PC-9 (cell line): ENCODE data around the gene SH3TC1. TPM values are rescaled to one million over a fixed set of nuclear protein-coding genes. Genes with fewer than 3 reads are reported as not detected.

Experiments used
- BruUV-seq: library from RNA; stranded (reverse); fragments of 400-500 nt; replicated peaks from 2 replicates; lab custom pipeline; 2021; lab: Mats Ljungman, UMichigan
- CTCF ChIA-PET: fragments of 300-600 bp; sonication (Branson Sonifier 250); formaldehyde crosslinking; loops from one replicate; lab custom pipeline; 2022; ENCODE audit warnings: antibody characterized with exemption; lab: Charles Lee
- POLR2A ChIA-PET: fragments of 300-600 bp; sonication (Branson Sonifier 250); formaldehyde crosslinking; loops from one replicate; lab custom pipeline; 2022; ENCODE audit warnings: antibody characterized with exemption; ENCODE audit not compliant: unreplicated experiment; lab: Charles Lee
- DNase-seq, 2 experiments: peaks; one replicate each; pipeline versions ENCODE4 v3.0.0 to v3.0.0-alpha.2; 2015 to 2022; ENCODE audit warnings: mixed read lengths in 1 of 2
- H2AFZ ChIP-seq: fragments of 200-600 bp; sonication (generic); 2 replicates; pipeline ENCODE4 v1.8.1; 2017; ENCODE audit warnings: antibody characterized with exemption
- H3F3A ChIP-seq: fragments of 200-600 bp; sonication (generic); 2 replicates; pipeline ENCODE4 v1.8.1; 2017; ENCODE audit warnings: antibody characterized with exemption, mild to moderate bottlenecking, low read depth; ENCODE audit not compliant: insufficient read depth
- H3K27ac ChIP-seq: fragments of 200-600 bp; sonication (generic); 2 replicates; pipeline ENCODE4 v1.6.1; 2016; ENCODE audit warnings: mixed run types
- H3K27me3 ChIP-seq: fragments of 200-600 bp; sonication (generic); 2 replicates; pipeline ENCODE4 v1.6.1; 2016; ENCODE audit warnings: low read depth, mixed run types; ENCODE audit not compliant: insufficient read depth
- H3K36me3 ChIP-seq: fragments of 200-600 bp; sonication (generic); 2 replicates; pipeline ENCODE4 v1.6.1; 2016; ENCODE audit warnings: low read depth, mixed run types
- H3K4me1 ChIP-seq: fragments of 200-600 bp; sonication (generic); replicated peaks from 2 replicates; pipeline ENCODE4 v1.6.1; 2016; ENCODE audit warnings: mixed run types; ENCODE audit not compliant: insufficient read depth
- H3K4me2 ChIP-seq: fragments of 200-600 bp; sonication (generic); 2 replicates; pipeline ENCODE4 v1.6.1; 2017; ENCODE audit warnings: mixed run types
- H3K4me3 ChIP-seq: fragments of 200-600 bp; sonication (generic); 2 replicates; pipeline ENCODE4 v1.6.1; 2016; ENCODE audit warnings: mixed run types
- H3K79me2 ChIP-seq: fragments of 200-600 bp; sonication (generic); 2 replicates; pipeline ENCODE4 v1.6.1; 2017; ENCODE audit warnings: low read depth, mixed run types
- H3K9me2 ChIP-seq: fragments of 200-600 bp; sonication (generic); 2 replicates; pipeline ENCODE4 v1.8.1; 2017; ENCODE audit warnings: mild to moderate bottlenecking; ENCODE audit not compliant: insufficient read depth
- H3K9me3 ChIP-seq: fragments of 200-600 bp; sonication (generic); 2 replicates; pipeline ENCODE4 v1.8.1; 2016; ENCODE audit warnings: low read depth; ENCODE audit not compliant: insufficient read depth
- H4K20me1 ChIP-seq: fragments of 200-600 bp; sonication (generic); 2 replicates; pipeline ENCODE4 v1.8.1; 2017; ENCODE audit not compliant: insufficient read depth
- CTCF ChIP-seq: fragments of 200-600 bp; sonication (generic); conservative IDR thresholded peaks from 2 replicates; pipeline ENCODE4 v1.6.1; 2017; ENCODE audit warnings: mixed run types, antibody characterized with exemption, mild to moderate bottlenecking, moderate library complexity
- EZH2 ChIP-seq: fragments of 200-600 bp; sonication (generic); IDR thresholded peaks from 2 replicates; pipeline ENCODE4 v1.8.0; 2017; ENCODE audit warnings: antibody characterized with exemption, low read depth
- intact Hi-C: fragments of 100-400 bp; cut with micrococcal nuclease; formaldehyde crosslinking; loops from one replicate; pipeline ENCODE4 v1.10.0; 2022; ENCODE audit not compliant: unreplicated experiment
- total RNA-seq: library from RNA; stranded (reverse); gene quantifications from 2 replicates; pipeline ENCODE4 v1.2.3, GENCODE V29; 2021

SH3TC1 gene
- total RNA-seq, 1 experiment from 2014 or later, result 5.2 TPM

GRCh38 chr4:8234715-8235114, 35.6 kb downstream of the SH3TC1 start:
- Histone ChIP-seq H3K4me2 (no peak overlapping the region), H2AFZ (no peak overlapping the region), H3F3A (no peaks in the 10 kb centered on the region), H3K9me2 (no peaks in the 10 kb centered on the region), H3K36me3 (no peaks in the 10 kb centered on the region), H3K4me1 (no peaks in the 10 kb centered on the region), H3K79me2 (no peaks in the 10 kb centered on the region), H3K27me3 (no peaks in the 10 kb centered on the region), H3K27ac (no peak overlapping the region), H4K20me1 (no peaks in the 10 kb centered on the region), H3K4me3 (no peak overlapping the region), H3K9me3 (no peaks in the 10 kb centered on the region)
- ChIA-PET POLR2A (no interaction called here), CTCF (no interaction called here)
- BruUV-seq, result no TSS peak
- no peak for DNase-seq
- TF ChIP-seq CTCF (no peak), EZH2 (no peak)
- intact Hi-C loops, result no loop called here

GRCh38 chr4:8235224-8235623, 36.1 kb downstream of the SH3TC1 start:
- no peak overlapping the region for H3K4me2 ChIP-seq
- H3F3A ChIP-seq, result no peaks in the 10 kb centered on the region
- BruUV-seq, result no TSS peak
- no peak overlapping the region for H2AFZ ChIP-seq
- H4K20me1 ChIP-seq, result no peaks in the 10 kb centered on the region
- no peaks in the 10 kb centered on the region for H3K27me3 ChIP-seq
- TF ChIP-seq CTCF, result no peak
- no peak for TF ChIP-seq EZH2
- H3K9me3 ChIP-seq, result no peaks in the 10 kb centered on the region
- DNase-seq, result no peak
- ChIA-PET POLR2A (no interaction called here), CTCF (interaction anchor here (0.6 to 1.6 kb wide), 2 partner anchors 59 to 172 kb away, joined by 3 to 12 read pairs; no protein-coding TSS in a partner anchor)
- H3K79me2 ChIP-seq, result no peaks in the 10 kb centered on the region
- H3K27ac ChIP-seq, result no peak overlapping the region
- intact Hi-C loops, result no loop called here
- H3K4me3 ChIP-seq, result no peak overlapping the region
- no peaks in the 10 kb centered on the region for H3K36me3 ChIP-seq
- no peaks in the 10 kb centered on the region for H3K4me1 ChIP-seq
- H3K9me2 ChIP-seq, result no peaks in the 10 kb centered on the region

GRCh38 chr4:8235686-8236085, 36.6 kb downstream of the SH3TC1 start:
- ChIA-PET POLR2A (interaction anchor here (0.5 kb wide), 1 partner anchor 14 kb away, joined by 3 read pairs; no protein-coding TSS in a partner anchor), CTCF (interaction anchor here (0.6 to 1.6 kb wide), 2 partner anchors 59 to 171 kb away, joined by 3 to 12 read pairs; no protein-coding TSS in a partner anchor)
- Histone ChIP-seq H3F3A (no peaks in the 10 kb centered on the region), H3K36me3 (no peaks in the 10 kb centered on the region), H3K4me2 (no peak overlapping the region), H3K9me3 (no peaks in the 10 kb centered on the region), H2AFZ (no peak overlapping the region), H3K27ac (no peak overlapping the region), H3K9me2 (no peaks in the 10 kb centered on the region), H3K27me3 (no peaks in the 10 kb centered on the region), H4K20me1 (no peaks in the 10 kb centered on the region), H3K4me1 (no peaks in the 10 kb centered on the region), H3K79me2 (no peaks in the 10 kb centered on the region), H3K4me3 (no peak overlapping the region)
- DNase-seq, result no peak
- BruUV-seq, result no TSS peak
- TF ChIP-seq EZH2, result no peak
- TF ChIP-seq CTCF, result no peak
- intact Hi-C loops, result no loop called here
